CD1c-positive myeloid dendritic cell (primary cell): ENCODE measurements around the gene PFN2.
"Not testable (repeated sequence)": the region's sequence is repeated elsewhere in the genome, so short reads cannot be mapped to it uniquely, and the experiment has no call there.

Experiments
- DNase-seq: peaks from one replicate; pipeline ENCODE4 v3.0.0-alpha.2; 2016; ENCODE audit errors: extremely low spot score

PFN2 gene

DNA sequence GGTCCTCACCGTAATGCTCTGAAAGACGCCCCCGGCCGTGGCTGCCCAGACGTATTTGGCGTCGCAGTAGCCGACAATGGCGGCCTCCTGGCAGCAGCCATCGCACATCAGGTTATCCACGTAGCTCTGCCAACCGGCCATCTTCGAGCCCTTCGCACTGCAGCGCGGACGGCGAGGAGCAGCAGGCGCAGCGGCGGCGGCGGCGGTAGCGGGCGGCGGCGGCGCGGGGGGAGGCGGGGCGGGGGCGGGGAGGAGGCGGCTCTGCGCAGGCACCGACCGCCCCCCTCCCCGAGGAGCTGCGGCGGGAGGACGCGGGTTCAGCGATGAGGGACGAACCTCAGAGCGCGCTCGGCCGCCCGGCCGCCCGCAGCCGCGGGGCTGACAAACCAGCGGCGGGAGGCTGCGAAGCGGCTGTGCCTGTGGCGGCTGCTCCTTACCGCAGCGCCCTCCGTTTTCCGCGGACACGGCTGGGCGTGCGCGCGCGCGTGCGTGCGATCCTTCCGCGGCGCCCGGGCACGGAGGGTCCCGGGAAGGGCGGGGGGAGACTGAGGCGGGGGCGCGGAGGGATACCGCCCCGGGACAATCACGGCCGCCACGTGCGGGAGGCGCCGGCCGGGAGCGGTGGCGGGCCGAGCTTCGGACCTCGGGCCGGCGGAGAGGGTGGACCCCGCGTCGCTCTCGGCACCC is at the start of gene PFN2:
TSS of gene PFN2 (minus strand) at position 180 of the 687 bp plus-strand sequence. CDS start at position 141, 39 bp downstream.
- peak; percentile 38 for DNase-seq

DNA sequence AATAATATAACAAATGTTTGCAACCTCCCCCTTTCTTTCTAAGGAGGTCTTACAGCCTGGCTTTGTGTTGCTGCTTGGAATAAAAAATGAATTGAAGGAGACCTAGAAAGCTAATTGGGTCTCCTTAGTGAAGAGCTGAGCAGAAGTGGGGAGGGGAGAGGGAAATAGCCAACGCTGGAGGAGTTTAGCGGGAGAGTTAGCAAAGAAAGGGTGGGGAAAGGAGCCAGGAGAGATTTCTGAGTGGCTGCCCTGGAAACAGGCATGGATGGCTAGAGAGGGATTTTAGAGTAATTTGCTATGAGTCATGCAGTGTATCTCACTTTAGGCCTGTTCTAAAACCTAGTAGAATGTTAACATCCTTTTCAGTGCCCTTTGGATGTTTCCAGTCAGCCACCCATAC is 45.2 kb upstream of the PFN2 start:
- DNase-seq, result no peak

DNA sequence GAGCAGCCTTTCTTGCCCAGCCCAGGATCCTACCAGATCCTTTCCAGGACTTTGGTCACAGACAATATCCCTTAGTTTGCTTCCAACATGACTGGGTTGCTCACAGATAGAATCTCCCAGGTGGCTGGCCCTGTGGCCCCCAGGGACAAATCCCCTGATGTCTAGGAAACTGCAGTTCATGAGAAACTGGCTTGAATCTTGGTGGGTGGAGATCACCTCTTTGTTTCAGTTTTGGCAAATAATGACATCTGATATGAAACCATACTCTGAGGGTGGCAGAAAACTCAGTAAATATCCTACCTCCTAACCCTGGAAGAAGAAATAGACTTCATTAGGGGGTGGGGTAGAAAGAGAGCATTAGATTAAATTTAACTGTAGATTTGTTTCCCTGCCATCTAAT is 44.1 kb upstream of the PFN2 start:
- DNase-seq, result no peak

- DNase-seq, result no peak
These were observed 43.1 kb upstream of the PFN2 start for GRCh38 chr3:150013801-150014200.

DNA sequence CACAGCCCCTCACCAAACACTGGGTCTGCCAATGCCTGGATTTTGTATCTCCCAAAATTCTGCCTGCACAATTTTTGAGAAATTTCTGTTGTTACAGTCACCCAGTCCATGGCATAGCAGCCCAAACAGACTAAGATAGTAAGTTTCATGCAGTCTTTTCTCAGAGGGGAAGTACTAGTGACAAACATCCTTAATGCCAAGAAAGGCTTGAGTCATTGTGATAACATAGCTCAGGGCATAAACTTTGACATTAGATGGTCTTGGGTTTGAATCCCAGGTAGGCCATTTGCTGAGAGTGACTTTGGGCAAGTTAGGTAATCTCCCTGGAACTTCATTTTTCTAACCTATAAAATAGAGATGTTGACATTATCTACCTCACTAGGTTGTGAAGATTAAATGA is 36.1 kb upstream of the PFN2 start:
- DNase-seq, result no peak

GRCh38 chr3:150005243-150006112 is 34.8 kb upstream of the PFN2 start:
- no peak for DNase-seq

DNA sequence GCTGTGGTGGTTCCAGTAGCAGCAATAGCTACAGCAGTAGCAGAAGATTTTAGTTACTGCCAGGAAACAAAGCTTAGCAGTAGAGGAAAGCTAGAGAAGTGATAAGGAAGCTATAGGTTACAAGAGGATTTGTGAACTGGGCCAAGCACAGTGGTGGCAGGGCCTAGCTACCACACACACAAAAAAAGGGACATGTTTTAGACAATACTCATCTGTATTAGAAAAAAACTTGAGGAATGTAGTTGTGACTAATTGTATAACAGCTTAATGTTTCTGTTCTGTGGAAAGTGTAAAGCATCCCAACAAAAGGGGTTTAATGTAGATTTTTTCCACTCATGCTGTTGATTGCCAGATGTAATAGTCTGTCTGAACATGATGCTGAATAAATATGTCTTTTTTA is 29.9 kb upstream of the PFN2 start:
- no peak for DNase-seq

- DNase-seq, result no peak
These were observed 28.7 kb upstream of the PFN2 start for GRCh38 chr3:149999421-149999820.

DNA sequence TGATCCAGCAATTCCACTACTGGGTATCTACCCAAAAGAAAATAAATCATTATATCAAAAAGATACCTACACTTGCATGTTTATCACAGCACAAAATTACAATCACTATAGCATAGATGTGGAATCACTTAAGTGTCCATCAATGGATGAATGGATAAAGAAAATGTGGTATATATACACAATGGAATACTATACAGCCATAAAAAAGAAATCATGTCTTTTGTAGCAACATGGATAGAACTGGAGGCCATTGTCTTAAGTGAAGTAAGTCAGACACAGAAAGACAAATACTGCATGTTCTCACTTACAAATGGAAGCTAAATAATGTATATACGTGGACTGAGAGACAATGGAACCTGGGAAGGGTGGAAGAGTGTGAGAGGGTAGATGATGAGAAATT is 28.3 kb upstream of the PFN2 start:
- DNase-seq, result no peak

GRCh38 chr3:149992416-149993058 is 21.8 kb upstream of the PFN2 start:
- no peak for DNase-seq

DNA sequence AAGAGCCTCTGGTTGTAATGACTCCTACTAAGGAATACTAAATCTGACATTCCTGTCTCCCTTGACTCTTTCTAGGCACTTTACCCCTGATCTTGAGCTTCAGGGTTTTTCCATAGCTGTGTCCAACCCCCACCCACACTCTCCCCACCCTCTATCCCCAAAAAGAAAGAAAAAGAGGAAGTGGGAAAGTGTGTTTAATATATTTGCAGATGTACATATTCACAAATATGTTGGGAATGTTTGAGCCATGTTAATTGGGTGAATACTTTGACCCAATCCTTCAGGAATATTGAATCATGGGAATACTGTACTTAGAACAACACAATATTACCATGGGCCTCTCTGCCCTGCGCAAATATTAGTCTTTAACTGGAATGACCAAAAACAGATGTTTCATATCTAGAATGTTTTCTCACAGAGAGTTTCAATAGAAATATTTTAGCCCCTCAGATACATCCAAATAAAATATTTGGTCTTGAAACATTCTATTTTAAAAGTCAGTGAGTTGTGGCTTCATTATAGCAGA is 19.8 kb upstream of the PFN2 start:
- no peak for DNase-seq

DNA sequence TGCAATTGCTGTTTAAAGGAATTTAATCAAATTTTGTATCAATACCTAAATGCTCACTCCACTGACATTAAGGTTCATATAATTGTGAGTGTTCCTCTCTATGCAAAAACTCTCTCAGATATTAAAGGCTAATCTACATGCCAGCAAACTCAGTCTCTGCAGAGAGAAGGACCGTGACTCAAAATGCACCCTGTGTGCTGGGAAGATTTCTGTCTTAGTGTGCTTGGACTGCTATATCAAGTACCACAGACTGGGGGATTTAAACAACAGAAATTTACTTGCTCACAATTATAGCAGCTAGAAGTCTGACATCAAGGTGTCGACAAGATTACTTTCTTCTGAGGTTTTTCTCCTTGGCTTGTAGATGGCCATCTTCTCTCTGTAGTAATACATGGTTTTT is 18.6 kb upstream of the PFN2 start:
- DNase-seq, result no peak

DNA sequence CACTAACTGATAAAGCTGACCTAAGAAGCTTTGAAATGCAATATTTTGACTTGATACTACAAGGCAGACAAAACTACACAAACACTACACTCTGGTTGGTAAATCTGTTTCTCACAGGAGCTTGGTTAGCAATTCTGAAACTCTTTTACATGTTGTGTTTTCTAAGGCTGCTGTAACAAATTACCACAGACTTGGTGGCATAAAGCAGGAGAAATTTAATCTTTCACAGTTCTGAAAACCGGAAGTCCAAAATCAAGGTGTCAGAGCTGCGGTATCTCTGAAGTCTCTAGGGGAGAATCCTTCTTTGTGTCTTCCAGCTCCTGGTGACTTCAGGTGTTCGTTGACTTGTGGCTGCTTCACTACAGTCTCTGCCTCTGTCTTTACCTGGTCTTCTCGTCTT is 12.9 kb upstream of the PFN2 start:
- no peak for DNase-seq

GRCh38 chr3:149983053-149983452 is 12.4 kb upstream of the PFN2 start:
- DNase-seq, result not testable (repeated sequence)

DNA sequence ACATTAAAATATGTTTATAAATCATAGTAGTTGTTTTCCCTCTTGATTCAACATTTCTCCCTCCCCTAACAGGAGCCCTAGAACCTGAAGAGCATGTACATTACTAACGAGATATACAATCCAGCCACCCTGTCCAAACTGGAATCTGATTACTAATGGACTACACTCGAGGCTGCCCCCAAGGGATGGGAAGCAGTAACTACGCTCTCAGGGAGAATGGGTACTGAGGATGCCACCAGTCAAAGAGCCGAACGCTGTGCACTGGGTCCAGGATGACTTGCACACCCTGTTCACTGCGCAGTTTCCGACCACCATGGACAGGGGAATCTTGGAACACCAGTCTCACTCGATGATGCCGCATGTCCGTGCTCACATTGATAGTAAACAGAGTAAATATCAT is 11.3 kb upstream of the PFN2 start:
- not testable (repeated sequence) for DNase-seq

GRCh38 chr3:149977386-149977785 is 6.7 kb upstream of the PFN2 start:
- DNase-seq, result no peak

- no peak for DNase-seq
These were observed 5.2 kb upstream of the PFN2 start for GRCh38 chr3:149975919-149976318.

DNA sequence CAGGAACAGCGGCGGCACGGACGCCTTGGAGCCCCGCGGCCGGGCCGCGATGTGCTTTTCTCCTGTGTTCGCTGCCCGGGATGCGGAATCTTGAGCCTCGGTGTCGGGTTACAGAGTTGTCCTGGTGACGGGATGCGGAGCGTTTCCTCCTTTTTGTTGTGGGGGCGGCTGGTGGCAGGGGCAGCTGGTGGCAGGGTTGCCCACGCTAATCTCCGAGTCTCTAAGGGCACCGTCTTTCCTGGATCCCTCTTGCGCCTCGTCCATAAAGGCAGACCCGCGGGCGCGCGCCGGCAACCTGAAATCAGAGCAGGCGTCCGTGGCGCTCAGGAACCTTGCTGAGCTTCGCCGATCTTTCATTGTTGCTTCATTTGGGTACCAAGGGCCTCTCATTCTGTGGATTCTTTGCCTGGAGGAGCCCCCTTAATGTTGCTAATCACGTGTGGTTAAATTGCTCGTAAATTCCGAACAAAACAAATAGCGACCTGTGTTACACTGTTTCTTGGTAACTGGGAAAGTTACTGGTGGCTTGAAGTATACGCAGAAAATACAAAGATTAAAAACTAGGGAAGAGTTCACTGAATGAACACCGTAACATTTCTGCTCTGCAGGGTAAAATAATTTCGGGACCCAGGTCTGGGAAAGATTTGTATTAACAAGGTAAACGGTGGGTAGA is 844 bp upstream of the PFN2 start:
- peak; percentile 73 for DNase-seq

GRCh38 chr3:149969940-149970715 is 567 bp downstream of the PFN2 start:
- DNase-seq, result peak; percentile 62

GRCh38 chr3:149969110-149969939 is 1.4 kb downstream of the PFN2 start:
- no peak for DNase-seq
